Skeletal muscle tissue (tissue), 4 donors: ENCODE results near the gene TMEM86B. TPM values are rescaled to one million over a fixed set of nuclear protein-coding genes. Genes with fewer than 3 reads are reported as not detected.

Source experiments
- H3K27ac ChIP-seq: one replicate; pipeline ENCODE4 v1.7.0; 2013; ENCODE audit warnings: mild to moderate bottlenecking, low read depth, low read length, inconsistent platforms
- H3K27me3 ChIP-seq, 3 donors: one replicate each; pipeline ENCODE4 v1.7.0; 2013; ENCODE audit warnings: low read length in 3 of 3; ENCODE audit not compliant: control insufficient read depth in 3 of 3, insufficient read depth in 3 of 3
- H3K36me3 ChIP-seq, 3 donors: one replicate each; pipeline ENCODE4 v1.7.0; 2013; ENCODE audit warnings: low read length in 3 of 3; ENCODE audit not compliant: control insufficient read depth in 3 of 3, insufficient read depth in 3 of 3
- H3K4me1 ChIP-seq, 3 donors: one replicate each; pipeline ENCODE4 v1.7.0; 2013; ENCODE audit warnings: low read length in 3 of 3, mild to moderate bottlenecking in 3 of 3; ENCODE audit not compliant: control insufficient read depth in 3 of 3, insufficient read depth in 3 of 3
- H3K4me3 ChIP-seq, 3 donors: one replicate each; pipeline ENCODE4 v1.7.0; 2013; ENCODE audit warnings: low read length in 3 of 3
- H3K9ac ChIP-seq, 3 donors: one replicate each; pipeline ENCODE4 v1.7.0; 2013; ENCODE audit warnings: low read length in 3 of 3, mild to moderate bottlenecking in 3 of 3, moderate library complexity in 2 of 3, low read depth in 1 of 3
- H3K9me3 ChIP-seq, 3 donors: one replicate each; pipeline ENCODE4 v1.7.0; 2013; ENCODE audit warnings: low read length in 3 of 3; ENCODE audit not compliant: control insufficient read depth in 3 of 3
- total RNA-seq: library from RNA; depleted of rRNA; stranded (reverse); fragments of >200 nt; gene quantifications from one replicate; pipeline ENCODE4 v1.2.3, GENCODE V29; 2014
- donor health status: Osteomylitis.

Gene TMEM86B
- total RNA-seq, 1 donor from 2014 or later, result 0.52 TPM

DNA sequence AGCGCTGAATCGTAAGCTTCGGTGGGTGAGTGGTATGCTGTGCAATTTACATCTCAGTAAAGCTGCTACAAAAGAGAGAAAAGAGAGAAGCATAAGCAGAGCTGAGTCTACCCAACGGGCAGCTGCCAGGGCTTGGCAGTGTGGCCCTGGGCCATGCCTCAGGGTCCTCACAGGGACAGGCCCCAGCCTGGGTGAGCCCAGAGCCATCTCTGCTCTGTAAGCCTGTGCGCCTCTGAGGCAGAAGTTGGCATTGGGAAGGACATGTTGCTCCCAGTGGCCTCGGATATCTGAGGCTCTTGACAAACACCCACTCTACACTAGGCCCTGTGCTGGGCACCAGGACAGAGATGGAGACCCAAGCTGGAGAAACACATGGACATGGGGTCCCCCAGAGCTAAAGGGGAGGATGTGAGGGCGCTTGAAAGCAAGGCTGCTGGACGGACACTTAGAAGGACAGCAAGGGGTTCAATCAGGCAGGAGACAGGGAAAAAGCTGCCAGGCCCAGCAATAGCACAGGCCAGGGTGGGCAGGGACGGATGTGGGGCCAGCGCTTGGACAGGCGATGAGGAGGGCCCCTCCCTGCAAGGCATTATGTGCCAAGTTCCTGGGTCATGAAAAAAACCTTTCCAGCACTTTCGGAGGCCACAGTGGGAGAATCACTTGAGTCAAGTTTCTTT, 15.6 kb upstream of the TMEM86B start:
- H3K4me3 ChIP-seq, result no peak overlapping the region

DNA sequence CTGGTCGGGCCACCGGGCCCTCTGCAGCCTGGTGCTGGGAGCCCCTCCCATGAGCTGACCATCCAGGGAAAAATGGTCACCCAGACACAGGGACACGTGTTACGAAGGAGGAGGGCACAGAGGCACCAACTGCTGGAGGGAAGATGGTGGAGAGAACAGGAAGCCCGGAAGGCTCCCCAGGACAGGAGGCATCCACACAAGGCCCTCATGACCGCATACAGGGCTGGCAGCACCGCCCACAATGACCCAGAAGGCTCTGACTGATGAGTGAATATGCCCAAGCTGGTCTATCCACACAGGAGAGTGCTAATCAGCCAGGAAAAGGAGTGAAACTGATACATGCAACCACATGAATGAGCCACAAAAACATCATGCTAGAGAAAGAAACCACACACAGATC, 14.0 kb upstream of the TMEM86B start:
- H3K9ac ChIP-seq, result no peak overlapping the region
- no peaks in the 10 kb centered on the region for H3K4me1 ChIP-seq
- no peaks in the 10 kb centered on the region for H3K27me3 ChIP-seq
- peaks cover 75 to 80% (median 80%) of the 10 kb centered on the region in 3 donors for H3K36me3 ChIP-seq
- H3K4me3 ChIP-seq, result no peak overlapping the region
- H3K9me3 ChIP-seq, result no peaks in the 10 kb centered on the region
- H3K27ac ChIP-seq, result no peak overlapping the region

More for the DNA sequence above, 15.6 kb upstream of the TMEM86B start:
- H3K27ac ChIP-seq, result no peak overlapping the region
- H3K9ac ChIP-seq, result no peak overlapping the region
- peaks cover 58 to 67% (median 66%) of the 10 kb centered on the region in 3 donors for H3K36me3 ChIP-seq
- H3K4me1 ChIP-seq, result peaks cover 4 to 13% (median 5%) of the 10 kb centered on the region in 3 donors
- H3K9me3 ChIP-seq, result no peaks in the 10 kb centered on the region
- H3K27me3 ChIP-seq, result no peaks in the 10 kb centered on the region

DNA sequence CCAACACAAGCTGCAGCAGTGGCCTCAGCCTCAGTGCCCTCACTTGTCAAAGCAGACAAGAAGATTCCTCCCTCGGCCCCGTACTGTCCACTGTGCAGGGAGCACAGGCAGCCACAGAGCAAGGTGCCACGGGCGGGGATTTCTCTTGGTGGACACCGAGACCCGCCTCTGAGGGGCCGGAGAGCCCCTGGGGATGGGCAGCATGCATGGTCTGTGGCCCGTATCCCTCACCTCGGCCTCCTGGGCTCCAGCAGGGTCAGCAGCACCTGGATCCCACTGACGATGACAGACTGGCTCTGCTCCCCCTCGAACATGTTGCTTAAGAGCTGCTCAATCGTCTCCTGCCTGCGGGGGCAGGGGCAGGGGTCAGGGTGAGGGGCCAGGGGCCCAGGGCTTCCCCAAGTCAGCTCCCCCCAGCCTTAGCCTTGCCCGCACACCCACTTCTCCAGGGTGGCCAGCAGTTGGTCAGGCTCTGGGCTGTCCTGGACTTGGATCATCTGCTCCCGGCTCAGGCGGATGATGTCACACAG, 13.4 kb upstream of the TMEM86B start:
- peaks cover 80 to 86% (median 85%) of the 10 kb centered on the region in 3 donors for H3K36me3 ChIP-seq
- no peaks in the 10 kb centered on the region for H3K4me1 ChIP-seq
- H3K27ac ChIP-seq, result no peak overlapping the region
- no peaks in the 10 kb centered on the region for H3K9me3 ChIP-seq
- no peak overlapping the region for H3K4me3 ChIP-seq
- H3K9ac ChIP-seq, result no peak overlapping the region
- H3K27me3 ChIP-seq, result no peaks in the 10 kb centered on the region

DNA sequence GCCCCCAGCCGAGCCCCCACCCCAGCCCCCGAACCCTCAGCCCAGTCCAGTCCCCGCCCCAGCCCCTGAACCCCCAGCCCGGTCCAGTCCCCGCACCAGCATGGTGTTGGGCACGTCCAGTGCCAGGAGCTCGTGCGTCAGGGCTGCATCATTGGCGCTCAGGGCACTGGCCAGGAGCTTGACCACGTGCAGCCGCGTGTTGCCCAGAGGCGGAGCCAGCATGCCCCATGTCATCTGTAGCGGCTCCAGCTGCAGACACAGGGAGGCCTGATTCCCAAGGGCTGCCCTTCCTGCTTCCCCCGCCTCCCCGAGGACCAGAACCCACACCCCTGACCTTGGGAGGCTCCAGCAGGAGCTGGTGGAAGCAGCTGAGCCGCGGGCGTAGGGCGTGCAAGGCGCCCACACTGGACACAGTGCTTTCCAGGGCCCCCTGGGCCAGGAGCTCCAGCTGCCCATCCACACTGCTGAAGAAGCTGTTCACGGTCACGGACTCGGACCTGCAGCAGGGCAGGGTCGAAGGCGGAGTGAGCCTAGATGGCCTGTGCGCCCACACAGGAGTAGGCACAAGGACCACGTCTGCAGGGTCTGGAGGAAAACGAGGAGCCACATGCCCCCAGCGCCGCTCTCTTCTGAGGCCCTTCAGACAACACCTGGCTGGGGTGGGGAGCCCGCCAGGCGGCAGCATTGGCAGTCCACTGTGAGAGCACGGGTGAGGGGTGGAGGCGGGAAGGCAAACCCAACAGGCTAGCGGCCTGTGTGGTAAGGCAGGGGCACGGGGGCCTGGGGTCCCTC, 12.8 kb upstream of the TMEM86B start:
- H3K27me3 ChIP-seq, result no peaks in the 10 kb centered on the region
- H3K9me3 ChIP-seq, result no peaks in the 10 kb centered on the region
- H3K27ac ChIP-seq, result no peak overlapping the region
- H3K9ac ChIP-seq, result no peak overlapping the region
- no peaks in the 10 kb centered on the region for H3K4me1 ChIP-seq
- no peak overlapping the region for H3K4me3 ChIP-seq
- H3K36me3 ChIP-seq, result peaks cover 86 to 87% (median 86%) of the 10 kb centered on the region in 3 donors

DNA sequence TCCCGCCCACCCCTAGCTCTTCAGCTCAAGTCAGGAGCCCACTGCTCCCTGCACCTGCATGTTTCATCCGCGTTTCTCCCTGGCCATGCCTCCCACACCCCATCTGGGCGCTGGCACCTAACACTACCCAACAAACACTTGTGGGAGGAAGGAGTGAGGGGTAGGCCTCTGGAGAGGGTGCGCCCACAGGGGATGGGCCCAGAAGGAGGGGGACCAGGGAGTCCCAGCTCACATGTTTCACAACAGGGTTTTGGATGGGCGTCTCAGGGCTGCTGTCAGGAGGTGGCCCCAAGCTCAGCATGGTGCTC, 12.1 kb upstream of the TMEM86B start:
- Histone ChIP-seq H3K27me3 (no peaks in the 10 kb centered on the region), H3K9ac (no peak overlapping the region), H3K27ac (no peak overlapping the region), H3K4me1 (no peaks in the 10 kb centered on the region), H3K4me3 (no peak overlapping the region), H3K9me3 (no peaks in the 10 kb centered on the region), H3K36me3 (peaks cover 87 to 93% (median 88%) of the 10 kb centered on the region in 3 donors)

DNA sequence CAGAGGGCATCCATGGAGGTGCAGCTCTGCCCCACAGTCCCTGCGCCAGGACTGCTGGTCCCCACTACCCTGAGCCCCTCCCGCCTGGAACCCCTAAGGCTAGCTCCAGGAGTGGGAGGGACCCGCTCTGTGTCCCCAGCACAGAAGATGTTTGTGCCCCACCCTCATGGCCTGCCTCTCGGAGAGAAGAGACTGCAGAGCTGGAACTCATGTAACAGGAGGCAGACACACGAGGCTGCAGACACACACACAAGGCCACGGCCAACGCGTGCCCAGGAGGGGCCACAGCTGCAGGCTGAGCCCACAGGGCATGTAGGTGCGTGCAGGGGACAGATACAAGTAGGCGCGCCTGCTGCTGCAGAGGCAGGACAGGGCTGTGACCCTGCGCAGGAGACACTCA, 10.4 kb upstream of the TMEM86B start:
- no peak overlapping the region for H3K27ac ChIP-seq
- no peaks in the 10 kb centered on the region for H3K27me3 ChIP-seq
- no peak overlapping the region for H3K4me3 ChIP-seq
- H3K9me3 ChIP-seq, result no peaks in the 10 kb centered on the region
- peaks cover 81 to 90% (median 82%) of the 10 kb centered on the region in 3 donors for H3K36me3 ChIP-seq
- no peak overlapping the region for H3K9ac ChIP-seq
- H3K4me1 ChIP-seq, result no peaks in the 10 kb centered on the region

DNA sequence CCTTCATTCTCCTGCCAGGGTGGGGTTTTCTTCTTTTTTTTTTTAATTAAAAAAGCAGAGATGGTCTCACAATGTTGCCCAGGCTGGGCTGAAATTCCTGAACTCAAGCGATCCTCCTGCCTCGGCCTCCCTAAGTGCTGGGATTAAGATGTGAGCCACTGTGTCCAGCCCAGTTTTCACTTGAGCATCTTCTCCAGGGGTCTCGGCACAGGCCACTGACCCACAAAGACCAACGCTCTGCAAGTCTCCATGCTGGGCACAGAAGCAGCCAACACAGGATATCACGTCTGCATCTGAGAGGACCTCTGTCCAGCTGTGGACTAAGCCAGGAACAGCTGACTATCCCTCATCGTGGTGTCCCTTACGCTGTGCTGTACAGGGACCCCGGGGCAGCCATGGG, 9.5 kb upstream of the TMEM86B start:
- H3K9me3 ChIP-seq, result no peaks in the 10 kb centered on the region
- no peak overlapping the region for H3K27ac ChIP-seq
- no peak overlapping the region for H3K4me3 ChIP-seq
- no peaks in the 10 kb centered on the region for H3K27me3 ChIP-seq
- no peaks in the 10 kb centered on the region for H3K4me1 ChIP-seq
- H3K36me3 ChIP-seq, result peaks cover 75 to 87% (median 75%) of the 10 kb centered on the region in 3 donors
- H3K9ac ChIP-seq, result no peak overlapping the region

DNA sequence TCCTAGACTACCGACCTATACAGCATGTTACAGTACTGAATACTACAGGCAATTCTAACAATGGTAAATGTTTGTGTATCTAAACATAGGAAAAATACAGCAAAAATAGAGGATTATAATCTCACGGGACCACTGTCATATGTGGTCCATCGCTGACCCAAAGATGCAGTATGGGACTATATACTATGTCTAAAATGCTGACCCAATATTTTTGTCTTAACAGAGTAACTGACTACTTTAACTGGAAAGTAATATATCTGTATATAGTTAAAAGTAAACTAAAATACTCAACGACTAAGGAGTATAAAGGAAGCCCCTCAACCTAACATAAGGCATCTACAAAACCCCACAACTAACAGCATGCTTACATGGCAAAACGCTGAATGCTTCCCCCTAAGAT, 4.4 kb upstream of the TMEM86B start:
- H3K27me3 ChIP-seq, result no peaks in the 10 kb centered on the region
- no peaks in the 10 kb centered on the region for H3K9me3 ChIP-seq
- peaks cover 62 to 74% (median 62%) of the 10 kb centered on the region in 3 donors for H3K36me3 ChIP-seq
- no peak overlapping the region for H3K9ac ChIP-seq
- no peak overlapping the region for H3K27ac ChIP-seq
- no peak overlapping the region for H3K4me3 ChIP-seq
- H3K4me1 ChIP-seq, result no peaks in the 10 kb centered on the region

DNA sequence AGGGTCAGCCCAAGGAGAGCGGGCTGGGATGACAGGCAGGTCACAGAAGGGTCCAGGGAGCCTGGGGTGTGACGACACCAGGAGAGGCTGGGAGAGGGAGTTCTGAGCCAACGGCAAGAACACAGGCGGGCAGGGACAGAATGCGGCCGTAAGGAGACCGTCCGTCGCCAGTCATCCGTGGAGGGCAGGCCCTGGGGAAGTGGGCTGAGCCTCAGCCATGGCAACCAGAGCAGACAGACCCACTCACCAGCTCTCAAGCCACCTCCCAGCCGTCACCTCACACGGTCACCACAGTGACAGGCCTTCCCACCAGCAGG, 3.7 kb upstream of the TMEM86B start:
- Histone ChIP-seq H3K36me3 (peaks cover 62 to 66% (median 62%) of the 10 kb centered on the region in 3 donors), H3K4me1 (no peaks in the 10 kb centered on the region), H3K27me3 (no peaks in the 10 kb centered on the region), H3K9me3 (no peaks in the 10 kb centered on the region), H3K4me3 (no peak overlapping the region), H3K9ac (no peak overlapping the region), H3K27ac (no peak overlapping the region)
